A549 treated with CORT108297 at 1 μM for 4 hours (cell line): ENCODE data around the gene TRIM61. TPM values are rescaled to one million over a fixed set of nuclear protein-coding genes. Genes with fewer than 3 reads are reported as not detected.

Experiments
- total RNA-seq: library from RNA; stranded (reverse); fragments of 200-300 nt; extraction: Qiagen RNA extraction; gene quantifications from 5 replicates; pipeline ENCODE4 v1.2.3, GENCODE V29; 2022

Gene TRIM61
- not detected in 5 replicates for total RNA-seq

DNA sequence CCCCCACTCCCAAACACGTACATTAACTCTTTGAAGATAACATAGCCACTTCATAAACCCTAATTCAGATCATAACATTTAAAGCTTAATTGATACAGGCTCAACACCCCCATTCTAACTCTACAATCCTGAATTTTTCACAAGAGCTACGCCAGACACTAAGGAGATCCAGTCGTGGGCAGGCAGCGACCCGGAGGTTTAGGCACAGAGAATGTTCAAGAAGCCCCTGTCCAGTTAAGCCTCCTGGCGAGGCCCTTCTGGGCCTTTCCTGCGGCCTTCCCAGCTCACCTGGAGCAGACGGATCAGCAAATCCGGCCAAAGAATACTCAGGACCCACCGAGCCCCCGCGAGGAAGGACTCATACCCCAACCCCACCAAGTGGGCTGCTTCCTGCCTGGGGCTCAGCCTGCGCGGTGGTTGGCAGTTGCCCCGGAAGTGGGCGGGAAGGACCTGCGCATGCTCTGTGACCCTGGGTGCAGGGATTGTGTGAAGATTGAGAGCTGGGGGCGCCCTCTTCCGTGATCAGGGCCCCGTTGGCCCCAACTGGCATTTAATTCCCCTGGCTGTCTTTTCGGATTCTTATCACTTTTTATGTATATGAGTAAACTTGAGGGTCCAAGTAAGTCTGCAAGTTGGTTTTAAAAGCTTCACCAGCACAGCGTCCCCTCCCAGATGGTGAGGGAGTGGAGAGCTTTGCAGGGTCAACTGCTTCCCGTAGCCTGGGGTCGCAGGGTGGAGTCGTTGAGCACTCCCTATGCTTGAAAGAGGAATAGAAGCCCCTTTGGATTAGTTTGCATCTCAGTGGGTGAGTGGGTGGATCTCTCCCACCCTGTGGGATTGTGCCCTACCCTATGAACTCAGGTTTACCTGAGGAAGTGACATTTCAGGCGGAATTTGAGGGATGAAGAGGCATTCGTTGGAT is at the start of gene TRIM61:
TSS of gene TRIM61 (minus strand) at position 415 of the 922 bp plus-strand sequence. CDS start 7,655 bp downstream, outside the sequence.

Other genes with a start within 250 kb of the TRIM61 start
- gene SMIM31, start 223.5 kb downstream of the TRIM61 start, total RNA-seq = 0.02 to 0.21 TPM (median 0.09 TPM) in 5 replicates
- not detected in 5 replicates for gene APELA, start 100.5 kb downstream of the TRIM61 start, total RNA-seq
- gene TRIM60, start 54.3 kb upstream of the TRIM61 start, total RNA-seq = not detected in 5 replicates
- not detected in 5 replicates for gene TRIM75, start 76.2 kb upstream of the TRIM61 start, total RNA-seq
- gene TMEM192, start 135.2 kb upstream of the TRIM61 start, total RNA-seq = 6.9 to 8.0 TPM (median 7.4 TPM) in 5 replicates
- 10.6 to 13.8 TPM (median 12.7 TPM) in 5 replicates for gene KLHL2, start 229.9 kb upstream of the TRIM61 start, total RNA-seq